ENCODE results near the gene RUNDC1.
"Not testable (repeated sequence)": the region's sequence is repeated elsewhere in the genome, so short reads cannot be mapped to it uniquely, and the experiment has no call there.

RUNDC1 gene

DNA sequence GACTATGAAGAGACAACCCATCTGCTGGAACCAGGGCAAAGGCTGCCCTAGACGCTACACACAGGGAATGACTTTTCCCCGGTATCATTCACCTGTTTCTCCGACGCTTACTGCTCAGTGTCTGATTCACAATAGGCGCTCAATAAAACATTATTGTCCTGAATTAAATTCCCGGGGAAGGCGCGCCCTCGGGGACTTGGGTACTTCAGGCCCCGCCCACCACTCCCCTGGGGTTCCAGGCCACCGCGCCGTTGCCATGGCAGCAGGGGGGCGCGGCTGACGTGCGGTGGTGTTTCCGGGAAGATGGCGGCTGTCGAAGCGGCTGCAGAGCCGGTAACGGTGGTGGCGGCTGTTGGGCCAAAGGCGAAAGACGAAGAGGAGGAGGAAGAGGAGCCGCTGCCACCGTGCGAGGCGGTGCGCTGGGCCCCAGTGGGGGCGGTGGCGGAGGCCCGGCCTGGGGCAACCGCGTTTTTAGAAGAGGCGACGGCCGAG, at the start of gene RUNDC1:
RUNDC1 (plus strand) TSS at position 292 of the 492 bp plus-strand sequence; CDS start at position 304, 12 bp downstream.
- peak; percentile 92 for DNase-seq

DNA sequence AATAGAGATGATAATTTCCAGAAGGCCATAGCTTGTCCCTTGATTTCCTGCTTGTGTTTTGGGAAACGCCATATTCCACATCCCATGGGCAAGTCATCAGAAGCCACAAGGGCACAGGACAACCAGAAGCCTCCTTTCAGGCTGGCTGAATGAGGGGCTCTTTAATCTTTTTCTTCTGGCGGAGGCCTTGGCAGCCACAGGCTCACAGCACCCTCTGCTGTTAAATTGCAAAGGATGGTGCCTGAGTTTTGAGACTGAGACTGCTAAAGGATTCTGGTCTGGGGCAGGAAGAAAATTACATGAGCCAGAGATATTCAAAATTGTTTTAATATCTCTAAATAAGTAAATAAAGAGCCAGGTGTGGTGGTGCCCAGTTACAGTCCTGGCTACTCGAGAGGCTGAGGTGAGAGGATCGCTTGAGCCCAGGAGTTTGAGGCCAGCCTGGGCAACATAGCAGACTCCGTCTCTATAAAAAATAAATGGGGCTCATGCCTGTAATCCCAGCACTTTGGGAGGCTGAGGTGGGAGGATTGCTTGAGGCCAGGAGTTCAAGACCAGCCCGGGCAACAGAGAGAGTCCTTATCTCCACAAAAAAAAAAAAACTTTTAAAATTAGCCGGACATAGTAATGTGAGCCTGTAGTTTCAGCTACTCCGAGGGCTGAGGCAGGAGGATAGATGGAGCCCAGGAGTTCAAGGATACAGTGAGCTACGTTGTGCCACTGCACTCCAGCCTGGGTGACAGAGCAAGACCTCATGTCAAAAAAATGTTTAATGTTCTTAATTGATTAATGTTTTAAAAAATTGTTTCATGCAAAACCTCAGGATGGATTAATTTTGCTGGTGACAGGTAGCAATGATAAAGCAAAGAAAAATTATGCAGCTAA, 42.4 kb upstream of the RUNDC1 start:
- no peak for DNase-seq

DNA sequence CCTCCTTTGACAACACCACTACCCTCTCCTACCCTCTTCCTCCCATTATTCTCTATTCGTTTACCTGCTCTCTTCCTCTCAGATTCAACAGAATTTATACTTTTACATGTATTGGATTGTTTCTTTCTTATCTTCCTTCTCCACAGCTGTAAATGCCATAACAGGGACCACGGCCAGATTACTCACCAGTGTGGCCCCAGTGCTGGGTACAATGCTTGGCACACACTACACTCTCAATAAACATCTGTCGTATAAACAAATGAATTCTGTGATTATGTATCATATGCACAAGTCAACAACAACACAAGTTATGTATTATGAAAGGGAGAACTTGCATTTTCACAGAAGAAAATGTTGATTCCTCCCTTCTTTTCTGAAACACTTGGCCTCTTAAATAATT, 36.2 kb upstream of the RUNDC1 start:
- no peak for DNase-seq

DNA sequence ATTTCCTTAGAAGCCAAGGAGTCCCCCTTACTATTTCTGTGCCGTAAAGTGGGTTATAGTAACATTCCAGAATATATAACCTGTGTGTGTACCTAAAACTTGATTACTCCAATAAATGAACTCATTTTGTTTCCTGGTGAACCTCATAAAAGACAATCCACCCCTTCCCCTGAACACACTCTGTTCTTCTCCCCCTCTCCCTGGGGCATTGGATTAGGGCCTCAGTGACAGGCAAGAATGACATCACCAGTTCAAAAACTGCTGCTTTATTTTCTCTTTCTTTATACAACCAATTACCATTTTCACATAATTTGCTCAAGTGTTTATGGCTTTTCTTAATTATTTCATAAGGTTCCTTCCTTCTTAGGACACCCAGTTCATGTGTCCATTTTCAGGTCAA, 33.6 kb upstream of the RUNDC1 start:
- DNase-seq, result no peak

DNA sequence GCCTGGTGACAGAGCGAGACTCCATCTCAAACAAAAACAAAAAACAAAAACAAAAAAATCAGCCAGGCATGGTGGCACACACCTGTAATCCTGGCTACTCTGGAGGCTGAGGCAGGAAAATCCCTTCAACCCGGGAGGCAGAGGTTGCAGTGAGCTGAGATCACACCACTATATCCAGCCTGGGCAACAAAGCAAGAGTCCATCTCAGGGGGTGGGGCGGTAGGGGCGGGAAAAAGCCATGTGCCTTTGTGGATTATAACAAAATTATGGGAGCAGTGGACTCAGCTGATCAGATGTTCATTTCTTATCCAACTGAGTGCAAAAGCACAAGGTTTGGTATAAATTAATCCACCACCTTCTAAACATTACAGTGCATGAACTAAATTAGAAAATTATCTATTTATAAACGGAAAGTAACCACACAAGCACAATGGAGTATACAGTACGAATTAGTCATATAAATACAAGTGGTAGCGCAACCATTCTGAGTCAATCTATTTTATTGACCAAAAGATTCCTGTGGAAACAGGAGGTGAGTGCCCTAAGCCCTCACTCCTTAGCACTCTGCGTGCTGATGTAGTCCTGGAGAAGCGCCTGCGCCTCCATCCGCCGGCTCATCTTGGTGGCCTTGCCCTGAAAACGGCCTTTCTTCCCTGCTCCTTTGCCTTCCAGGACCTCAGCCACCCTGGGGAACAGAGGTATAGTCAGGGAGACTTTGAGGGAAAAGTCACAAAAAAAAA, 30.2 kb upstream of the RUNDC1 start:
- DNase-seq, result no peak

DNA sequence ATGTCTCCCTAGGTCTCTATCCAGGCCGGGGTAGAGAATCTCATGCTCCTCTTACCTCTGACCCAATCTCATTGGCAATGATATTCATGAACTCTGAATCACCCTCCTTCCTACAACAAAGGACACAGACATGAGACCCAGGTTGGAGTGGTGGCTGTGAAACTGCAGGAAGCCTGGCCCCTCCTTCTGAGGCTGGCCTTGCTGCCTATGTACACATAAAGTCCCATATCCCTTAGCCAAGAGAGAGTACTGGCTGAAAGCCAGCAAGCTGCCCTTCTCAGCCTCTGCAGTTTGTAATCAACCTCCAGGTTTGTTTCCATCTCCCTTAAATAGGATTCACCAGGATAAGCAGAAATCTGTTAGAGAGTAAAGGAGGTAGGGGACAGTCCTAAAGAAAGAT, 26.7 kb upstream of the RUNDC1 start:
- DNase-seq, result no peak

DNA sequence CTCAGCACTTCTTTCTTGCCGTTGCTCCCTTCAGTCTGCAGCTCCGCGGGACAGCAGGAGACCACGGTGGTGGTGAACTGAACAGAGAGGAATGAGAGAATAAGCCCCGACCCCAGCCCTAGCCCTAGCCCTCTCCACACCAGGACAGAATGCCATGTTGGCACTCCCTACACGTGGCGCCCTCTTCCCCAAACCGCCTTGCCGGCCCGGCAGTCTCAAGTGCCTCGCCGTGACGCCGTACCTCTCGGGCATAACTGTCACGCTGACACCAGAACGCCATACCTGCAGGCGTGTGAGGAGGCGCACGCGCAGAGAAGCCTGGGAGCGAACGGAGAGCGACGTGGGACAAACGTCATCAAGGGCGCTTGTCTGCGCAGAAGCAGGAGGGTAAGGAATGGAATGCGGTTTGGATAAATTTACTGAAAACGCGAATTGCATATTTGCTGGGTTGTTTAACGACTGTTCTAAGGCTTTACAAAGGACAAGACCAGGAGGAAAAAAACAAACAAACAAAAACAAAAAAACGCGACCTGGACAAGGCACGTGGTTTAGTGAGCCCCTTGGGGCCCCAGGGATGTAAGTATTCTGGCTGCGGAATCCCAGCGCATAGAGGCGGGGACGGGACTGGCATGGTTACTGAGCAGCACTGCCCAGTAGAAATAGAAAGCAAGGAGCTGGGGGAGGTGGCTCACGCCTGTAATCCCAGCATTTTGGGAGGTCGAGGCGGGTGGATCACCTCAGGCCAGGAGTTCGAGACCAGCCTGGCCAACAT, 16.0 kb upstream of the RUNDC1 start, which contains the start of gene AARSD1:
AARSD1 (minus strand) TSS at position 294 of the 772 bp plus-strand sequence; CDS start at position 280, 14 bp downstream.
- DNase-seq, result peak; percentile 82

DNA sequence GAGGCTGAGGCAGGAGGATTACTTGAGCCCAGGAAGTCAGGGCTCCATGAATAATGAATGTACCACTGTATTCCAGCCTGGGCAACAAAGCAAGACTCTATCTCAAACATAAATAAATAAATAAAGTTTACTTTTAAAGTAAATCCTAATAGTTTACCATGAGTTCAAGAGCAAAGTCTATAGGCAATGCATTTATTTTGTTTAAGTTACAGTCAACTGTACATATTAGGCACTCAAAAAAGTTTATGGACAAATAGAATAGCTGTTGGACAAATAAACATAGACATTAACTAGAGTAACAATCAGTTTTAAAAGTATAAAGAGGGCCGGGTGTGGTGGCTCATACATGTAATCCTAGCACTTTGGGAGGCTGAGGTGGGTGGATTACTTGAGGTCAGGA, 12.4 kb upstream of the RUNDC1 start:
- no peak for DNase-seq

DNA sequence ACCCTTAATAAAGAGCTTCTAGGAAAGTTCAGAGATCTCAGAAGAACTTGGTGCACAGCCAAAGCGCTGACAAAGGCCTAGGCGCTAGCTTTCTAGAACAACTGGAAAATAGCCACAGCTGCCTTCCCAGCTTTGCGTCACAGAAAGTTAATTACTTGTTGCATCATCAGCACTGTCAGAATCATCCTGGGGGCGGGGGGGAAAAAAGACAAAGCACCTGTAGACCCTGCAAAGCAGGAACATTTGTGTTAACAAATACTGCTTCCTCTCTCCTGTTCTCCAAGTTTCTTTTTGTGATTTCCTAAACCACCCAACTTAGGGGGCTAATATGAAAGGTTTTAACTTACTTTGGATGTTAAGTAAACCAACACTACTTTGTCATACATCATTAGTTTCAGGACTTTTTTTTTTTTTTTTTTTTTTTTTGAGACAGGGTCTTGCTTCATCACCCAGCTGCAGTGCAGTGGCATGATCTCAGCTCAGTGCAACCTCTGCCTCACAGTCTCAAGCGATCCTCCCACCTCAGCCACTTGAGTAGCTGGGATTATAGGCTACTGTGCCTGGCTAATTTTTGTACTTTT, 11.3 kb upstream of the RUNDC1 start:
- no peak for DNase-seq

DNA sequence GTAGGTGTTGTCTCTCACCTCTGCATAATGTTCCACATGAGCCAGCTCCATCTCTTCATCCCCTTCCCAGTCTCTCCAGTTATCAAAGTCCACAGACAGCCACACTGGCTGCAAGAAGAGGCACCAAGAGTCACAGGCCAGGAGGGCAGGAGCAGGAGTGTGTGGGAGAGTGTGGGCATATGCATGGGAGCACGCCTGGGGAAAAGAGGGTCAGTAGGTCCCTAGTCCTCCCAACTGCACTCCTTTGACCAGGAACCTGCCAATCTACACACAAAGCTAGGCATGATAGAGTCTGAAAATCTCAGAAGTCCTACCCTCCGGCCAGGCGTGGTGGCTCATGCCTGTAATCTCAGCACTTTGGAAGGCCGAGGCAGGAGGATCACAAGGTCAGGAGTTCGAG, 8.8 kb upstream of the RUNDC1 start:
- no peak for DNase-seq

DNA sequence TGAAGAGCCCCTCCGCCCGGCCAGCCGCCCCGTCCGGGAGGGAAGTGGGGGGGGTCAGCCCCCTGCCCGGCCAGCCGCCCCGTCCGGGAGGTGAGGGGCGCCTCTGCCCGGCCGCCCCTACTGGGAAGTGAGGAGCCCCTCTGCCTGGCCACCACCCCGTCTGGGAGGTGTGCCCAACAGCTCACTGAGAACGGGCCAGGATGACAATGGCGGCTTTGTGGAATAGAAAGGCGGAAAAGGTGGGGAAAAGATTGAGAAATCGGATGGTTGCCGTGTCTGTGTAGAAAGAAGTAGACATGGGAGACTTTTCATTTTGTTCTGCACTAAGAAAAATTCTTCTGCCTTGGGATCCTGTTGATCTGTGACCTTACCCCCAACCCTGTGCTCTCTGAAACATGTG, 7.0 kb upstream of the RUNDC1 start:
- not testable (repeated sequence) for DNase-seq

DNA sequence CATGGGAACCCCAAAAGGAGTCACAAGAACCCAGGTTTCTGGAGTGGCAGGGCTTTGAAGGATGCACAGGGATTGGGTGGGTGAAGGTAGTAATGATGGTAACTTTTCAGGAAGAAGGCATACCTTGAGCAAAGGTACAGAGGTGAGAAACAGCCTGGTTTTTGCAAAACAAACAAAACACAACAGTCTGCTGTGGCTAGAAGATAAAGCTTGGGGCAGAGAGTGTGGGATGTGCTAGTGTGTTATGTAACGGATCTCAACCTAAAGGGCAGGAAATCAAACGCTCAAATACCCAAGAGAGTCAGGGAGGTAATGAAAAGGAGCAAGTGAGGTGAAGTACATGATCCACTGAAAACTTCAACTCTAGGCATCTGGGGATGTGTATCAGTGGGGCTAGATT, 5.1 kb upstream of the RUNDC1 start:
- no peak for DNase-seq

DNA sequence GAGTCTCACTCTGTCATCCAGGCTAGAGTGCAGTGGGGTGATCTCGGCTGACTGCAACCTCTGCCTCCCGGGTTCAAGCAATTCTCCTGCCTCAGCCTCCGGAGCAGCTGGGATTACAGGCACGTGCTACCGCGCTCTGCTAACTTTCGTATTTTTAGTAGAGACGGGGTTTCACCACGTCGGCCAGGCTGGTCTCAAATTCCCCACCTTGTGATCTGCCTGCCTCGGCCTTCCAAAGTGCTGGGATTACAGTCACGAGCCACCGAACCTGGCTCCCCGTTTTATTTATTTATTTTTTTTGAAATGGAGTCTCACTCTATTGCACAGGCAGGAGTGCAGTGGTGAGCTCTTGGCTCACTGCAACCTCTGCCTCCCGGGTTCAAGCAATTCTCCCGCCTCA, 4.7 kb upstream of the RUNDC1 start:
- not testable (repeated sequence) for DNase-seq

DNA sequence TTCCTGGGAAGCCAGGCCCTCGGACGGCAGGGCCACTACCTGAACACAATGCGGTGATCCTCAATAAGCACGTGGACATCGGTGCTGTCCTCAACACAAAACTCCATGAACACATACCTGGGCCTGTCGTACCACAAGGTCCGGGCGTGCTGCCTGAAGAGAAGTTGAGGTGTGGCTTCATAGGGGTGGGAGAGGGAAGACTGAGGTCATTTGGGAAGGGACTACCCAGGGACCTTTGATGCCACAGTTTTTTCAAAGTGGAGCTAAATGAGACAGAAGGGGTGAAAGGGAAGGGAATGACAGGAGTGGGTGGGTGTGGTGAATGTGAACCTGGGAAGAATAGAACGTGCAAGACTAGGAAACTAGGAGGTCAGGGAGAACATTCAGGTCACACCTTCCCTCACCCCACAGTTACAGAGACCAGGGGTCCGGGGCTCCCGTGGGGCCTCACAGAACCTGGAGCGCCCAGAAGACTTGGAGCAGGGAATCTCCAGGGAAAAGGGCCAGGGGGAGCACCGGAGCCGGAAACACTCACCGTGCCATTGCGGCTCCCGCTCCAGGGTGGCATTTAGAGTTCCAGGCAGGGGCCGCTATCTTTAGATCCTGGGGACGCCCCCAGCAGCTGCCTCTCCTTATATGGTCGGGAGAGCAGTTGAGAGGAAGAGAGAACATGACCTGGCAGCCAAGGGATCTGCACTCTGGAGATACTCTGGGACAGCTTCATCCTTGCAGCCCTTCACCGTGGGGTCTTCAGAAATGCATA, 673 bp upstream of the RUNDC1 start, which contains the start of gene PTGES3L:
PTGES3L (minus strand) TSS at position 570 of the 763 bp plus-strand sequence; CDS start at position 543, 27 bp downstream.
- DNase-seq, result no peak

DNA sequence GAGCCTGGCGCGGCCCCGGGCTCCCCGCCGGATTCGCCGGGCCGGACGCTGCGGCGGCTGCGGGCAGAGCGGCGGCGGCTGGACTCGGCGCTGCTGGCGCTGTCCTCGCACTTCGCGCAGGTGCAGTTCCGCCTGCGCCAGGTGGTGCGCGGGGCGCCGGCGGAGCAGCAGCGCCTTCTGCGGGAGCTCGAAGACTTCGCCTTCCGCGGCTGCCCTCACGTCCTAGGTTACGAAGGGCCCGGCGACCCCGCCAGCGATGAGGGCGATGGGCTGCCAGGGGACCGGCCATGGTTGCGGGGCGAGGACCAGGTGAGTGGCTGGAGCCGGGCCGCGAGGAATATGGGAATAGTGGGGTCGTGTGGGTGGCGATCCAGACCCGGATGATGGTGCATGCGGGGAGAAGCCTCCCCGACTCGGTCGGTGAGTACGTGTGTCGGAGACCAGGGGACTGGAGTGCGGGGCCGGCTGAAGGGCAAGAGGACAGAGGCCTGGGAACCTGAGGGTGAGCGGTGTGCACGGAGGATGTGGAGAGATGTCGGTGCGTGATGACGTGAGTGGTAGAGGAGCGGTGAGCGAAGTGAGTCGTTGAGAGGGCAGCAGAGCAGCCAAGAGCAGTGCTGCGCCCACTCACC, 517 bp downstream of the RUNDC1 start:
- DNase-seq, result peak; percentile 49

DNA sequence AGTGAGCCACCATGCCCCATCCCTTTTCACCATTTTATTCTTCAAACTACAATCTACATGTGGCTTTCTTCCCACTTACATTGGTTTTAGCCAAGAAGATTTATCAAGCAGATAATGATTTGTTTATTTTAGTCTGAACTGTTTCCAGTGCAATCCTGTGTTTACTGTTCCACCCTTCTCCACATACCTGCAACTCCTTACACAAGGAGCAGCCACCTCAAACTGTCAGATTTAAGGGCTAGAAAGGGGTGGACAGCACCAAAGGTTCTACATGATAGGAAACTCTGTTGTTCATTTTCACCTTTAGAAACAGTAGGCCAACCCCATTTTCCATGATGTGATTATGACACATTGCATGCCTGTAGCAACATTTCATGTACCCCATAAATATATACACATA, 1.9 kb downstream of the RUNDC1 start:
- DNase-seq, result no peak

DNA sequence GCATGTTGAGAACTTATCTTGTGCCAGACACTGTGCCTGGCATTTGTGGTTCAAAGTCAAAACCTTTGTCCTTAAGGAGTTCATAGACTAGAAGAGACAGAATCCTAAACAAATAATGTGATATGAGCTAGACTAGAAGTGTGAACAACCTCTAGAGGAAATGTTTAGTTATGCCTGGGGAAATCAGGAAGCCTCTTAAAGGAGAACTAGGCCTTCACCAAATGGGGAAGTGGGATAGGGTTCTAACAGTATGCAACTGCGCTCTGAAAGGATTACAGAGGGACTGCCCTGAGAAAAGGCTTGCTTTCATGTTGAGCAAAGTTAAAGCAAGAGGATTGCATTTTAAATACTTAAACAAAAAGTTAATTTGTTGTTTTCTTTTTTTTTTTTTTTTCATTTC, 4.9 kb downstream of the RUNDC1 start:
- DNase-seq, result no peak

DNA sequence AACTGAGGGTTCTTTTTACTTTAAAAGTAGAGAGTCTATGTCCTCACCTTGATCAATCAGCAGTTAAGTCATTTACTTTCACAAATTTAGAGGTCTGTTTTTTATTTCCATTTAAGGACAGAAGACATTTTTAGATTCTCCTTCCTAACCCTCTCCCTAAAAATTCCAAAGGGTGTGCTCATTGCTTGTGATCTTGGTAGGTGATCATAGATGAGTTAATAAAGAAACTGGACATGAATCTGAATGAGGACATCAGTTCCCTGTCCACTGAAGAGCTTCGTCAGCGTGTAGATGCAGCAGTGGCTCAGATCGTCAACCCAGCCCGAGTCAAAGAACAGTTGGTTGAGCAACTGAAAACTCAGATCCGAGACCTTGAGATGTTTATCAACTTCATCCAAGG, 8.8 kb downstream of the RUNDC1 start:
- no peak for DNase-seq

DNA sequence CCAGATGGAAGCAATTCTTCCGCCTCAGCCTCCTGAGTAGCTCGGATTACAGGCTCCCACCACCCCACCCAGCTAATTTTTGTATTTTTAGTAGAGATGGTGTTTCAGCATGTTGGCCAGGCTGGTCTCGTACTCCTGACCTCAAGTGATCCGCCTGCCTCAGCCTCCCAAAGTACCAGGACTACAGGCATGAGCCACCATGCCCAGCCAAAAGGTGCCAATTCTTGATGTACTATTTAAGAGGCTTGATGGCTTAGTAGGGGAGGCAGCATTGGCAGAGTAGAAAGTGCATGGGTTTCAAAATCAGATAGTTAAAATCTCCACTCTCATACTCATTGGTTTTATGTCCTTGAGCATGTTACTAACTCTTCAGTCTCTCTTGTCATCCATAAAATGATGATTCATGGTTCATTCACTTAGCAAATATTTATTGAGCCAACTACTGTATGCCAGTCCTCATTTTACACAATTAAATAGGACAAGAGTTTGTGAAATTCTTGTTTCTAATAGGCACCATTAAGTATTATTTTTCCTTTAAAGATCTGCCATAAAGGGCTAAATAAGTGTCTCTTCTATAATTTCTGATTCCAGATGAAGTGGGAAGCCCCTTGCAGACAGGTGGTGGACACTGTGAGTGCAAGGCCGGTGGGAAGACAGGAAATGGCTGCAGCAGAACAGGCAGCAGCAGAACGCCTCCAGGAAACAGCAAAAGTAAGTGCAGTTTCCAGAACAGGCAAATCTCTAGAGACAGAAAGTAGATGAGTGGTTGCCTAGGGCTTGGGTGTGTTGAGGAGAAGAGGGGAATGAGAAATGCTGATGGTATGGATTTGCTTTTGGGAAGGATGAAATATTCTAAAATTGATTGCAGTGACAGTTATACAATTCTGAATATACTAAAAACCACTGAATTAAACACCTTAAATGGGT, 9.6 kb downstream of the RUNDC1 start:
- no peak for DNase-seq

DNA sequence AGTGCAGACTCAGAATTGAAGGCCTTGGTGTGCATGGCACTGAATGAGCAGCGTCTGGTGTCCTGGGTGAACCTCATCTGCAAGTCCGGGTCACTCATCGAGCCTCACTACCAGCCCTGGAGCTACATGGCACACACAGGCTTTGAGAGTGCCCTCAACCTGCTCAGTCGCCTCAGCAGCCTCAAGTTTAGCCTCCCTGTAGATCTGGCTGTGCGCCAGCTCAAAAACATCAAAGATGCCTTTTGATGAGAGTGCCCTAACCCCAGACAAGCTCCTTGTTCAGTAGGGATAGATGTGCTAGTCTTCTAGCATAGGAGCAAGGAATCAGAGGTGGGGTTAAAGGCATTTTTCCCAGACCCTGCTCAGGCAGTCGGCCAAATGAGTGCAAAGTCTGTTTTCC, 11.1 kb downstream of the RUNDC1 start:
- no peak for DNase-seq

Measured in stimulated activated CD4-positive, alpha-beta T cell treated with anti-CD3 and anti-CD28 coated beads, Interleukin-12 subunit alpha, Interleukin-12 subunit beta, amount 100 ng/mL, for 4 hours (primary cell).